Fibroblast of peridontal ligament (primary cell): ENCODE measurements around the gene CMSS1.
"Not testable (repeated sequence)": the region's sequence is repeated elsewhere in the genome, so short reads cannot be mapped to it uniquely, and the experiment has no call there.

ENCODE experiments used
- DNase-seq: peaks from one replicate; pipeline ENCODE4 v3.0.0-alpha.2; 2010; ENCODE audit errors: extremely low read depth

The CMSS1 gene

DNA sequence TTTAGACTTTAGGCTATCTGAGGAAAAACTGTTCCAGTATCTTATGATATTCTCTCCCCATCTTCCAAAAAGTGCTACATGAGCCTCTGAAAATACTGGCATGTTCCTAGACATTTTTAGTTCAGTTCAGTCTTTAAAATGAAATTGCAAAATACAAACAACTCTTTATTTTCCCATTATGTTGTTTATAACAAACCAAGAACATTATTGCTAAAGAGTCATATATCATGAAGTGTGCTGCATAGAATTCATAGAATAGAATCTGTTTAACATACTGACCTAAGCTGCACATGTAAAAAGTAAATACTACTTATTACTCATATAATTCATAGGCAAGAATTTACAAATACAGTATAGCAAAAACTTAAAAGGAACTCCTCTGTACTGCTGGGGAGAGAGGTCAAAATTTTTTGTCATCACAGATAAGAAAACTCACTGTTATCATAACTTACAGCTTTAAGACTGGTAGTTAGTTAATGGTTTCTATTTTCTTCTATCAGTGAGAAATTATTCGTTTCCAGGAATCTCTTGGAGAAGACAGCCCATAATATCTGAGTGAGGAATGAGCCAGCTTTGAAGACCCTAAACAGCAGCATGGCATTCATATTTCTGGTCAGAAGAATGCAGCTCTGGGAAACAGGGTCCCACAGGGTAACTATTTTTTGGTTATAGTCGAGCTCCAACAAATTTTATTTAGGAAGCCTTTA is 264.5 kb downstream of the CMSS1 start:
- DNase-seq, result peak; percentile 37

GRCh38 chr3:100082714-100083113 is 265.1 kb downstream of the CMSS1 start:
- DNase-seq, result peak; percentile 55

GRCh38 chr3:100083209-100083608 is 265.5 kb downstream of the CMSS1 start:
- DNase-seq, result no peak

- no peak for DNase-seq
Observed at GRCh38 chr3:100084100-100084806, 266.6 kb downstream of the CMSS1 start.

DNA sequence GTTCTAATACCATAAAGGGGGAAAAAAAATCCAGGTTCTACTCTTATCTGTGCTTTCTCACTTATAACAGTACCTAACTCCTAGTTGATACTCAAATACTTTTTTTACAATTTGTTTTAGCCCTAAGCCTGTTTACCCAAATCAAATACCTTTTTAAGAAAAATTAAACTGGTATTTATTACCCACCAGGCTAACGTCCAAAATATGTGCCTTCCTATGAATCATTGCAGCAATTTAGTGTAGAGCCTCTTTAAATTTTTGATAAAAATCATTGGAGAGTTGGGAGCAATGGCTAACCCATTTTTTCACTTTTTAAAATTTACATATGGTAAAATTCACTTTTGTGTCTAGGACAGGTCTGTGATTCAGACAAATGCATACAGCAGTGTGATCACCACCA is 268.7 kb downstream of the CMSS1 start:
- no peak for DNase-seq

- DNase-seq, result peak; percentile 89
Observed at GRCh38 chr3:100087198-100087597, 269.5 kb downstream of the CMSS1 start.

GRCh38 chr3:100088735-100089368 is 271.2 kb downstream of the CMSS1 start:
- no peak for DNase-seq

- DNase-seq, result peak; percentile 68
Observed at GRCh38 chr3:100089812-100090668, 272.4 kb downstream of the CMSS1 start.

DNA sequence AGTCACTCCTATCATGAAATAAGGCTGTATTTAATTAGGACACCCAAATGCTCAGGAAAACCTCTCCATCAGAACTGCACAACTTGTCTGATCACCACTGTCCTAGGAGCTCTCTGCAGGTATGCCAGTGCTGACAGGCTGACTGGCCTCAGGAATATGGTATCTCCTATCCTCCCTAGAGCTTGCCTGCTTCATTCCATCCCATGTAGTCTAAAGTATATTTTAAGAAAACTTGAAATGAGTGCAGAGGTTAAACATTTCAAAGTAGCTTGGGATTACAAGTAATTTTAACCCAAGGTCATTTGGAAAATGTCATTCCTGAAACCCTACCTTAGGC is 273.0 kb downstream of the CMSS1 start:
- DNase-seq, result no peak

DNA sequence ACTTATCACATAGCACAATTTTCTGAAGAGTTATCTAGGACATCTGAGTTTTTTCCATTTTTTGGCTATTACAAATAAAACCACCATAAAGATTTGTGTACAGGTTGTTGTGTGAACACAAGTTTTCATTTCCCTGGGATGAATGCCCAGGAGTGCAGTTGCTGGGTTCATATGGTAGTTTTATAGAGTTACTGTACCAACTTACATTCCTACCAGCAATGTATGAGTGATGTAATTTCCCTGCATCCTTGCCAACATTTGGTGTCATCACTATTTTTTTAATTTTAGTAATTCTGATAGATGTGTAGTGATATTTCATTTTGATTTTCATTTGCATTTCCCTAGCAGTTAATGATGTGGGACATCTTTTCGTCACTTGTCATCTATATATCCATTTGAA is 276.2 kb downstream of the CMSS1 start:
- peak; percentile 38 for DNase-seq

GRCh38 chr3:100096286-100096685 is 278.6 kb downstream of the CMSS1 start:
- not testable (repeated sequence) for DNase-seq

DNA sequence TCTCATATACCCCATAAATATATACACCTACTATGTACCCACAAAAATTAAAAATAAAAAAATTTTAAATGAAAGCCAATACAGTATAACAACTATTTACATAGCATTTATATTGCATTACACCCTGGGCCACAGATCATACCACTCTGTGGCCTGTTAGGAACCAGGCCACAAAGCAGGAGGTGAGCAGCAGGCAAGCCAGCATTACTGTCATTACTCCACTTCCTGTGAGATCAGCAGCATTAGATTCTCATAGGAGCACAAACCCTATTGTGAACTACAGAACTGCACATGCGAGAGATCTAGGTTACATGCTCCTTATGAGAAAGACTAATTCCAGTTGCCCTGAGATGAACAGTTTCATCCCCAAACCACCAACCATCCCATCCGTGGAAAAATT is 279.2 kb downstream of the CMSS1 start:
- DNase-seq, result no peak

DNA sequence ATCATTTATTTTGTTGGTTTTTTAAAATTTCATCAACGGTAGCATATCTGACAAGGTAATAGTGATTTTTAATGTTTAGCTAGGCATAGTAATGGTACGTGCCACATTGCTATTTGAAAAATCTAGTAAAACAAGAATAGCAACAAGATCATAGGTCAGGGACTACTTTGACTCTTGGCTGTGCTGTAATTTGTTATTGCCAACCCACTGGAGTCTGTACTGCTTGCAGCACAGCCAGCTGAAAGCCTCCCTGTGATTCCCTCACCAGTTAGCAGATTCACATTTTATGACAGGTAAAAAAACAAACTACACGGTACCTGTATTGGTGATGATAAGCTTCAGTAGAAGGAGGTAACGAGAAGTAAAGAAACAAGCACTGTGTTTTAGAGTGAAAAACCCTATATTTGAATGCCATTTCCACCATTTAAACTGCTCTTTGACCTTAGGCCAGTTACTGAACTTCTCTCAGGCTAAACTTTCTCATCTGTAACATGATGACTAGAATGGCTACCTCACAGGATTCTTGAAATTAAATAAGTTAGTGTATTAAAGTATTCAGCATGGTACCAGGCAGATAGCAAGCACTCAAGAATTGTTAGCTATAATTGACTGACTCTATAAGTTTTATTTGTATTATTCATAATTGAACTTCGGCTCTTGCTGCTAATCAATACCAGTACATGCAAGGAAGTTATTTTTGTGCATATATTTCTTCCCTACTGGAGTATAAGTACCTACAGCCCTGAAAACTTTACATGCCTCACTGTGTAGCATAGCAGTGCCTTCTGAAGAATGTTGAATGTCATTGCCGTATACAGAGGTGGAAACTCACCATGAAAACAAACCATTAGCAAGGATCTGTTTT is 280.5 kb downstream of the CMSS1 start:
- DNase-seq, result no peak

DNA sequence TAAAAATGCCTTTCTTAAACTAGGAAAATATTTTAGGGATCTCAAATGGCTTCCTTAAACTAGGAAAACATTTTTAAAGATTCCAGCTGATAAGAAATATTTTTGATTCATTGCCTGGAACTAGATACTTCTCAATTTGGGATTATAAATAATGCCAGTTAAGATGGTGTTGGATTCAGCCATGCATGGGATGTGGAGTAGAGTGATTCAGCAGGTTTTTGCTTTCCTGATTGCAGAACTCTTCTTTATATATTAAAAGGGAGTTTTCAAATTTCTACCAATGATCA is 281.1 kb downstream of the CMSS1 start:
- no peak for DNase-seq

GRCh38 chr3:100099621-100100020 is 282.0 kb downstream of the CMSS1 start:
- DNase-seq, result no peak

DNA sequence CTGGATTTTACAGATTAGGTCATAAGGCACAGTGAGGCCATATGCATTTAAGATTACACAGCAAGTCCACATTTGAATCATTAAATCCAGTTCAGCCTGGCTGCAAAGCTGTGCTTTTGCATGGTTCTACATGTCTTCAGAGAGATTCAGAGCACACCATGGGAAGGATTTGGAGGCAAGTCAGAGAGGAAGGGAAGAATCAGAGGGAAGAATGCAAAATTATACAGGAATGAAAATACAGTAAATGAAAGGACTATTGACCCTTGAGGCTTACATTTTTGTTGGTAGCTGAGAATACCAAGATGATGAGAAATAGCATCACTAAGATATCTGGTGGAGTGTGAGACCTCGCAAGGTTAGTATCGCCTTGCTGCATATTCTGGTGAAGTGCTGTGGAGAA is 282.8 kb downstream of the CMSS1 start:
- peak; percentile 84 for DNase-seq

GRCh38 chr3:100102757-100103156 is 285.1 kb downstream of the CMSS1 start:
- DNase-seq, result no peak

DNA sequence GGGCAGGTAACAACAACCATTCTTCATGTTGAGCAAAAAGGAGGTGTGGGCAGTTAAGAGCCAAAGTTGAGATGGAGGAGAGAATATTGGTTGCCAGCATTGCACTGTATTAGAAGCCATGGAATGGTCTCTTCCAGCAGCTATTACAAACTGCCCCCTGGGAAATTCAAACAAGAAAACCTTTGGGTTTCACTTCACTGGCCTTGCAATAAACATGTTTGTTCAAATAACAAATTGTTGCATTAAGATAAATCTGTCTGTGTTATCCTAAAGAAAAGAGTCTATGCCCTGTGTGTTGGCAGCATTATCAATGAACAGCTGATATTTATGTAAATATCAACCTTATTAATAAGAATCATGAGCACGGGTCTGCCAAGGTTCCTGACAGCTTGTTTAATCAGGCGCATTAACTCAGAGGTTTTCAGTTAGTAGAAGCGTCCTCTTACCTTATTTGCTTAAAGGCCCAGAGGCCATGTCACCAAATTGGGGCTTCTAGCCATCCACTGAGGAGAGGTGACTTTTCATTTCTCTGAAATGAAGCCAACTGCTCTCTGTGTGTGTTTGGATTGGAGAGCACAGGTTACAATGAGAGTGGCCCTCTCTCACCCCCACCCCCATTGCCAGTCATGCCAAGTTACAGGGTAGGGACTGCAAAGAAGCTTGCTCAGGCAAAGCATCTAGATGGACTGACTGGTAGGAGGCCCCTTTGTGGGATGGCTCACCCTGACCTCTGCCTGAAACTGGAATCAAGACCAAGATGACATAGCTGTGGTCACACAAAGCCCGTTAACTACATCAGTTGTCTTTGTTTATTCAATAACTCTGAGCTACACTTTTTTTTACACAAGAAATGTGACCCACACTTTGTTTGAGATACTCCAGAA is 286.1 kb downstream of the CMSS1 start:
- peak; percentile 95 for DNase-seq

GRCh38 chr3:100104442-100104798 is 286.8 kb downstream of the CMSS1 start:
- DNase-seq, result no peak

- no peak for DNase-seq
Observed at GRCh38 chr3:100104817-100105413, 287.3 kb downstream of the CMSS1 start.
